ENCODE results near the gene PACSIN3. TPM values are rescaled to one million over a fixed set of nuclear protein-coding genes. Genes with fewer than 3 reads are reported as not detected.

Gene PACSIN3
- total and polyA plus RNA-seq, 2 of the 13 experiments (the other 11 are each of a cell fraction or from before 2014, with no cell fraction given) = 47.9 to 93.3 TPM

DNA sequence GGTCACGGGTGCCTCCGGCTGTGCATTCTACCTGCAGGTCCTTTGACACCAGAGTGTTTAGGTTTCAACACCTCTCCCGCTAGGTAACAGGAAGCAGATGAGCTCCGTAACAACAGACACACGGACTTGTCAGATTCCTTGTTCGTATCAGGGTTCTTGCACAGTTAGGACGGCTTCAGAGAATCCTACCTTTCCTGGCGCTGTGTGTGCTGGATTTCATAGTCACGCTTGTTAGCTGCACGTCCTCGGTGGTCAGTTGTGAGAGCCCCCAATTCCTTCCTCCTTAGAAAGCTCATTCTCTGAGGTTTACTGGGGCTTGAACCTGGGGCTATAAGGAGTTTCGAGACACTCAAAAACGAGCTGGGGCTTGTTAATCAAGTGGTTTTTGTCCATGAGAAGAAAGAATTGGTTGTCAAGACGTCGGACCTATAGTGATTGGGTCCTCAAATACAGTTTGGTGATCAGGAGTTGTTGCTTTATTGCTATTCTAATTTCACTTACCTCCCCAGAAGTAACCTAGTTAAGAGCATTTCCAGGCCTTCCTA, 29.2 kb upstream of the PACSIN3 start (continued):
- TF ChIP-seq, protein P1, sequence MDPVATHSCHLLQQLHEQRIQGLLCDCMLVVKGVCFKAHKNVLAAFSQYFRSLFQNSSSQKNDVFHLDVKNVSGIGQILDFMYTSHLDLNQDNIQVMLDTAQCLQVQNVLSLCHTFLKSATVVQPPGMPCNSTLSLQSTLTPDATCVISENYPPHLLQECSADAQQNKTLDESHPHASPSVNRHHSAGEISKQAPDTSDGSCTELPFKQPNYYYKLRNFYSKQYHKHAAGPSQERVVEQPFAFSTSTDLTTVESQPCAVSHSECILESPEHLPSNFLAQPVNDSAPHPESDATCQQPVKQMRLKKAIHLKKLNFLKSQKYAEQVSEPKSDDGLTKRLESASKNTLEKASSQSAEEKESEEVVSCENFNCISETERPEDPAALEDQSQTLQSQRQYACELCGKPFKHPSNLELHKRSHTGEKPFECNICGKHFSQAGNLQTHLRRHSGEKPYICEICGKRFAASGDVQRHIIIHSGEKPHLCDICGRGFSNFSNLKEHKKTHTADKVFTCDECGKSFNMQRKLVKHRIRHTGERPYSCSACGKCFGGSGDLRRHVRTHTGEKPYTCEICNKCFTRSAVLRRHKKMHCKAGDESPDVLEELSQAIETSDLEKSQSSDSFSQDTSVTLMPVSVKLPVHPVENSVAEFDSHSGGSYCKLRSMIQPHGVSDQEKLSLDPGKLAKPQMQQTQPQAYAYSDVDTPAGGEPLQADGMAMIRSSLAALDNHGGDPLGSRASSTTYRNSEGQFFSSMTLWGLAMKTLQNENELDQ (CRISPR knock-in tag; IDR thresholded peaks at IDR 0.05; ENCODE audit: borderline replicate concordance) = no peak
- TF ChIP-seq KLF15 (CRISPR knock-in tag; IDR thresholded peaks at IDR 0.05; ENCODE audit: borderline replicate concordance) (no peak), ZNF570 (CRISPR knock-in tag; IDR thresholded peaks at IDR 0.05; ENCODE audit: borderline replicate concordance) (no peak), KLF6 (CRISPR knock-in tag; IDR thresholded peaks at IDR 0.05) (0 out of 2 replicates have a peak, but pooled peaks have one; percentile 12), ZNF337 (CRISPR knock-in tag; IDR thresholded peaks at IDR 0.05; ENCODE audit: borderline replicate concordance, low read depth) (no peak), NR2F1 (CRISPR knock-in tag; IDR thresholded peaks at IDR 0.05) (no peak), ZNF841 (CRISPR knock-in tag; IDR thresholded peaks at IDR 0.05; ENCODE audit: borderline replicate concordance) (no peak)
- TF ChIP-seq, protein P2, sequence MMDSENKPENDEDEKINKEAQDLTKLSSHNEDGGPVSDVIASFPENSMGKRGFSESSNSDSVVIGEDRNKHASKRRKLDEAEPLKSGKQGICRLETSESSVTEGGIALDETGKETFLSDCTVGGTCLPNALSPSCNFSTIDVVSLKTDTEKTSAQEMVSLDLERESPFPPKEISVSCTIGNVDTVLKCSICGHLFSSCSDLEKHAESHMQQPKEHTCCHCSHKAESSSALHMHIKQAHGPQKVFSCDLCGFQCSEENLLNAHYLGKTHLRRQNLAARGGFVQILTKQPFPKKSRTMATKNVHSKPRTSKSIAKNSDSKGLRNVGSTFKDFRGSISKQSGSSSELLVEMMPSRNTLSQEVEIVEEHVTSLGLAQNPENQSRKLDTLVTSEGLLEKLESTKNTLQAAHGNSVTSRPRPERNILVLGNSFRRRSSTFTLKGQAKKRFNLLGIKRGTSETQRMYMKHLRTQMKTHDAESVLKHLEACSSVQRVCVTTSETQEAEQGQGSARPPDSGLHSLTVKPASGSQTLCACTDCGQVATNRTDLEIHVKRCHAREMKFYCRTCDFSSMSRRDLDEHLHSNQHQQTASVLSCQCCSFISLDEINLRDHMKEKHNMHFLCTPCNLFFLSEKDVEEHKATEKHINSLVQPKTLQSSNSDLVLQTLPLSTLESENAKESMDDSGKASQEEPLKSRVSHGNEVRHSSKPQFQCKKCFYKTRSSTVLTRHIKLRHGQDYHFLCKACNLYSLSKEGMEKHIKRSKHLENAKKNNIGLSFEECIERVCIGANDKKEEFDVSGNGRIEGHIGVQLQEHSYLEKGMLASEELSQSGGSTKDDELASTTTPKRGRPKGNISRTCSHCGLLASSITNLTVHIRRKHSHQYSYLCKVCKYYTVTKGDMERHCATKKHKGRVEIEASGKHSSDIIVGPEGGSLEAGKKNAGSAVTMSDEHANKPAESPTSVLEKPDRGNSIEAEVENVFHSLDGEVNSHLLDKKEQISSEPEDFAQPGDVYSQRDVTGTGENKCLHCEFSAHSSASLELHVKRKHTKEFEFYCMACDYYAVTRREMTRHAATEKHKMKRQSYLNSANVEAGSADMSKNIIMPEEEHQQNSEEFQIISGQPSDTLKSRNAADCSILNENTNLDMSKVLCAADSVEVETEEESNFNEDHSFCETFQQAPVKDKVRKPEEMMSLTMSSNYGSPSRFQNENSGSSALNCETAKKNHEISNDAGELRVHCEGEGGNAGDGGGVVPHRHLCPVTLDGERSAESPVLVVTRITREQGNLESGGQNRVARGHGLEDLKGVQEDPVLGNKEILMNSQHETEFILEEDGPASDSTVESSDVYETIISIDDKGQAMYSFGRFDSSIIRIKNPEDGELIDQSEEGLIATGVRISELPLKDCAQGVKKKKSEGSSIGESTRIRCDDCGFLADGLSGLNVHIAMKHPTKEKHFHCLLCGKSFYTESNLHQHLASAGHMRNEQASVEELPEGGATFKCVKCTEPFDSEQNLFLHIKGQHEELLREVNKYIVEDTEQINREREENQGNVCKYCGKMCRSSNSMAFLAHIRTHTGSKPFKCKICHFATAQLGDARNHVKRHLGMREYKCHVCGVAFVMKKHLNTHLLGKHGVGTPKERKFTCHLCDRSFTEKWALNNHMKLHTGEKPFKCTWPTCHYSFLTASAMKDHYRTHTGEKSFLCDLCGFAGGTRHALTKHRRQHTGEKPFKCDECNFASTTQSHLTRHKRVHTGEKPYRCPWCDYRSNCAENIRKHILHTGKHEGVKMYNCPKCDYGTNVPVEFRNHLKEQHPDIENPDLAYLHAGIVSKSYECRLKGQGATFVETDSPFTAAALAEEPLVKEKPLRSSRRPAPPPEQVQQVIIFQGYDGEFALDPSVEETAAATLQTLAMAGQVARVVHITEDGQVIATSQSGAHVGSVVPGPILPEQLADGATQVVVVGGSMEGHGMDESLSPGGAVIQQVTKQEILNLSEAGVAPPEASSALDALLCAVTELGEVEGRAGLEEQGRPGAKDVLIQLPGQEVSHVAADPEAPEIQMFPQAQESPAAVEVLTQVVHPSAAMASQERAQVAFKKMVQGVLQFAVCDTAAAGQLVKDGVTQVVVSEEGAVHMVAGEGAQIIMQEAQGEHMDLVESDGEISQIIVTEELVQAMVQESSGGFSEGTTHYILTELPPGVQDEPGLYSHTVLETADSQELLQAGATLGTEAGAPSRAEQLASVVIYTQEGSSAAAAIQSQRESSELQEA (CRISPR knock-in tag; IDR thresholded peaks at IDR 0.05; ENCODE audit: not compliant biosample characterization) = no peak
- TF ChIP-seq, protein P3, sequence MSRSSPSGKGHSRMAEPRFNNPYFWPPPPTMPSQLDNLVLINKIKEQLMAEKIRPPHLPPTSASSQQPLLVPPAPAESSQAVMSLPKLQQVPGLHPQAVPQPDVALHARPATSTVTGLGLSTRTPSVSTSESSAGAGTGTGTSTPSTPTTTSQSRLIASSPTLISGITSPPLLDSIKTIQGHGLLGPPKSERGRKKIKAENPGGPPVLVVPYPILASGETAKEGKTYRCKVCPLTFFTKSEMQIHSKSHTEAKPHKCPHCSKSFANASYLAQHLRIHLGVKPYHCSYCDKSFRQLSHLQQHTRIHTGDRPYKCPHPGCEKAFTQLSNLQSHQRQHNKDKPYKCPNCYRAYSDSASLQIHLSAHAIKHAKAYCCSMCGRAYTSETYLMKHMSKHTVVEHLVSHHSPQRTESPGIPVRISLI (CRISPR knock-in tag; IDR thresholded peaks at IDR 0.05; ENCODE audit: borderline replicate concordance) = no peak
- TF ChIP-seq, protein P4, sequence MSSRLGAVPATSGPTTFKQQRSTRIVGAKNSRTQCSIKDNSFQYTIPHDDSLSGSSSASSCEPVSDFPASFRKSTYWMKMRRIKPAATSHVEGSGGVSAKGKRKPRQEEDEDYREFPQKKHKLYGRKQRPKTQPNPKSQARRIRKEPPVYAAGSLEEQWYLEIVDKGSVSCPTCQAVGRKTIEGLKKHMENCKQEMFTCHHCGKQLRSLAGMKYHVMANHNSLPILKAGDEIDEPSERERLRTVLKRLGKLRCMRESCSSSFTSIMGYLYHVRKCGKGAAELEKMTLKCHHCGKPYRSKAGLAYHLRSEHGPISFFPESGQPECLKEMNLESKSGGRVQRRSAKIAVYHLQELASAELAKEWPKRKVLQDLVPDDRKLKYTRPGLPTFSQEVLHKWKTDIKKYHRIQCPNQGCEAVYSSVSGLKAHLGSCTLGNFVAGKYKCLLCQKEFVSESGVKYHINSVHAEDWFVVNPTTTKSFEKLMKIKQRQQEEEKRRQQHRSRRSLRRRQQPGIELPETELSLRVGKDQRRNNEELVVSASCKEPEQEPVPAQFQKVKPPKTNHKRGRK (CRISPR knock-in tag; IDR thresholded peaks at IDR 0.05) = no peak
